Thyroid gland (tissue), 4 donors: ENCODE data around the gene GAS6.
"Not testable (repeated sequence)": the region's sequence is repeated elsewhere in the genome, so short reads cannot be mapped to it uniquely, and the experiment has no call there.

ENCODE experiments used
- POLR2A ChIP-seq, 2 donors: fragments of 450-650 bp; IDR thresholded peaks; one replicate each; pipeline ENCODE4 v1.6.1; 2017; ENCODE audit warnings: antibody characterized with exemption in 2 of 2, mild to moderate bottlenecking in 2 of 2, moderate library complexity in 1 of 2
- TF ChIP-seq, protein P1 (sequence below), 6 experiments: fragments of 200-600 bp in 3 of 6; fragments of 450-650 bp in 3 of 6; sonication (generic) in 3 of 6; IDR thresholded peaks; one replicate each; pipeline ENCODE4 v1.5.1; 2016 to 2019; ENCODE audit warnings: antibody characterized with exemption in 6 of 6, mild to moderate bottlenecking in 2 of 6, inconsistent platforms in 1 of 6, moderate library complexity in 1 of 6

DNA sequence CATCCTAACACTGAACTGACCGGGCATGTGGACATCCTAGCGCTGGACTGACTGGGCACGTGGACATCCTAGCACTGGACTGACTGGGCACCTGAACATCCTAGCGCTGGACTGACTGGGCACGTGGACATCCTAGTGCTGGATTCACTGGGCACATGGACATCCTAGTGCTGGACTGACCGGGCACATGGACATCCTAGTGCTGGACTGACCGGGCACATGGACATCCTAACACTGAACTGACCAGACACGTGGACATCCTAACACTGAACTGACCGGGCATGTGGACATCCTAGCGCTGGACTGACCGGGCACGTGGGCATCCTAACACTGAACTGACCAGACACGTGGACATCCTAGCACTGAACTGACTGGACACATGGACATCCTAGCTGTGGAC lies 73.9 kb downstream of the GAS6 start:
- TF ChIP-seq, protein P1, sequence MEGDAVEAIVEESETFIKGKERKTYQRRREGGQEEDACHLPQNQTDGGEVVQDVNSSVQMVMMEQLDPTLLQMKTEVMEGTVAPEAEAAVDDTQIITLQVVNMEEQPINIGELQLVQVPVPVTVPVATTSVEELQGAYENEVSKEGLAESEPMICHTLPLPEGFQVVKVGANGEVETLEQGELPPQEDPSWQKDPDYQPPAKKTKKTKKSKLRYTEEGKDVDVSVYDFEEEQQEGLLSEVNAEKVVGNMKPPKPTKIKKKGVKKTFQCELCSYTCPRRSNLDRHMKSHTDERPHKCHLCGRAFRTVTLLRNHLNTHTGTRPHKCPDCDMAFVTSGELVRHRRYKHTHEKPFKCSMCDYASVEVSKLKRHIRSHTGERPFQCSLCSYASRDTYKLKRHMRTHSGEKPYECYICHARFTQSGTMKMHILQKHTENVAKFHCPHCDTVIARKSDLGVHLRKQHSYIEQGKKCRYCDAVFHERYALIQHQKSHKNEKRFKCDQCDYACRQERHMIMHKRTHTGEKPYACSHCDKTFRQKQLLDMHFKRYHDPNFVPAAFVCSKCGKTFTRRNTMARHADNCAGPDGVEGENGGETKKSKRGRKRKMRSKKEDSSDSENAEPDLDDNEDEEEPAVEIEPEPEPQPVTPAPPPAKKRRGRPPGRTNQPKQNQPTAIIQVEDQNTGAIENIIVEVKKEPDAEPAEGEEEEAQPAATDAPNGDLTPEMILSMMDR (IDR thresholded peaks at IDR 0.05) = not testable (repeated sequence)
- not testable (repeated sequence) for TF ChIP-seq POLR2A (IDR thresholded peaks at IDR 0.05)
